ENCODE measurements around the gene WWP2.

Gene WWP2

DNA sequence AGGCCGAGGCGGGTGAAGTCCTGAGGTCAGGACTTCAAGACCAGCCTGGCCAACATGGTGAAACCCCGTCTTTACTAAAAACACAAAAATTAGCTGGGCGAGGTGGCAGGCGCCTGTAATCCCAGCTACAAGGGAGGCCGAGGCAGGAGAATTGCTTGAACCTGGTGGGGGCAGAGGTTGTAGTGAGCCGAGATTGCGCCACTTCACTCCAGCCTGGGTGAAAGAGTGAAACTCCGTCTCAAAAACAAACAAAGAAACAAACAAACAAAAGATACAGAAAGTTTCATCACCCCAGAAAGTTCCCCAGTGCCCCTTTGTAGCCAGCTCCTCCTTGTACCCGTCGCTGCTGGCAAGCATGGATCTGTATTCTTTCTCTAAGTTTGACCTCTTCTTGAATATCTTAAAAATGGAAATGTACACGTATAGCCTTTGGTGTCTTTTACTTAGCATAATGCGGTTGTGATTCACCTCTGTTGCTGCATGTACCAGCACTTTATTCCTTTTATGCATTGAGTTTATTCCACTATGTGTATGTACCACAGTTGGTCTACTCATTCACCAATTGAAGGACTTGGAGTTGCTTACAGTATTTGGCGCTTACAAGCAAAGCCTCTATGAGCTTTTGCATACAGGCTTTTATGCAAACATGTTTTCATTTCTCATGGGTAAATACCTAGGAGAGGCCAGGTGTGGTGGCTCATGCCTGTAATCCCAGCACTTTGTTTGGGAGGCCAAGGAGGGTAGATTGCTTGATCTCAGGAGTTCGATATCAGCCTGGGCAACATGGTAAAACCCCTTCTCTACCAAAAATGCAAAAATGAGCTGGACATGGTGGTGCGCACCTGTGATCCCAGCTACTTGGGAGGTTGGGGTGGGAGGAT, 101.5 kb downstream of the WWP2 start:
- TF ChIP-seq, protein P1, sequence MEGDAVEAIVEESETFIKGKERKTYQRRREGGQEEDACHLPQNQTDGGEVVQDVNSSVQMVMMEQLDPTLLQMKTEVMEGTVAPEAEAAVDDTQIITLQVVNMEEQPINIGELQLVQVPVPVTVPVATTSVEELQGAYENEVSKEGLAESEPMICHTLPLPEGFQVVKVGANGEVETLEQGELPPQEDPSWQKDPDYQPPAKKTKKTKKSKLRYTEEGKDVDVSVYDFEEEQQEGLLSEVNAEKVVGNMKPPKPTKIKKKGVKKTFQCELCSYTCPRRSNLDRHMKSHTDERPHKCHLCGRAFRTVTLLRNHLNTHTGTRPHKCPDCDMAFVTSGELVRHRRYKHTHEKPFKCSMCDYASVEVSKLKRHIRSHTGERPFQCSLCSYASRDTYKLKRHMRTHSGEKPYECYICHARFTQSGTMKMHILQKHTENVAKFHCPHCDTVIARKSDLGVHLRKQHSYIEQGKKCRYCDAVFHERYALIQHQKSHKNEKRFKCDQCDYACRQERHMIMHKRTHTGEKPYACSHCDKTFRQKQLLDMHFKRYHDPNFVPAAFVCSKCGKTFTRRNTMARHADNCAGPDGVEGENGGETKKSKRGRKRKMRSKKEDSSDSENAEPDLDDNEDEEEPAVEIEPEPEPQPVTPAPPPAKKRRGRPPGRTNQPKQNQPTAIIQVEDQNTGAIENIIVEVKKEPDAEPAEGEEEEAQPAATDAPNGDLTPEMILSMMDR (IDR thresholded peaks at IDR 0.05; ENCODE audit: low read depth, low read length, missing control alignments): no peak
- in situ Hi-C loops (cut with HindIII; ENCODE audit: low pct_ligation_motif_present, low sequenced_read_pairs): no loop called here
- H3K4me3 ChIP-seq (ENCODE audit: low read depth, low read length): no peak overlapping the region
- H3K27me3 ChIP-seq (replicated peaks): no peaks in the 10 kb centered on the region
- H3K27ac ChIP-seq: no peak overlapping the region
- no peak for DNase-seq
- H3K36me3 ChIP-seq (replicated peaks): no peaks in the 10 kb centered on the region

DNA sequence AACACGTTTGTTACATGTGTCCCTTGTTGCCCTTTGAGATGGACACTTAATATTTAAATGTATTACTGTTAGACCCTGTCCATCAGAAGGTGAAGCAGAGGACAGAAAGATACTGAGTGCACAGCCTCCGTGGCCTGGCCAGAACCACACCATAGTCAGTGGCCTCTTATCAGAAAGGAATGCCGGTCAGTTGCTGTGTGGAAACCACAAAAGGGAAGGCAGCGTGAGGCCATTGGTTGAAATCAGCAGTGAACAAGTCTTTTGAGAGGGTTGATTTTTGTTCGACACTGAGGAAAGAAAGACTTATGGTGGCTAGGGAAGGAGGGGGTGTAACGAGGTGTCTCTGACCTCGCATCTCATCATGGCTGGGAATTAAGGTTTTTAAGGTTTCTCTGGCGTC, 103.6 kb downstream of the WWP2 start:
- H3K27me3 ChIP-seq (replicated peaks): no peaks in the 10 kb centered on the region
- DNase-seq: peak; percentile 90
- no peak overlapping the region for H3K27ac ChIP-seq
- H3K36me3 ChIP-seq (replicated peaks): no peaks in the 10 kb centered on the region
- TF ChIP-seq, protein P1 (IDR thresholded peaks at IDR 0.05; ENCODE audit: low read depth, low read length, missing control alignments): no peak
- no peak overlapping the region for H3K4me3 ChIP-seq (ENCODE audit: low read depth, low read length)
- in situ Hi-C loops (cut with HindIII; ENCODE audit: low pct_ligation_motif_present, low sequenced_read_pairs): no loop called here

DNA sequence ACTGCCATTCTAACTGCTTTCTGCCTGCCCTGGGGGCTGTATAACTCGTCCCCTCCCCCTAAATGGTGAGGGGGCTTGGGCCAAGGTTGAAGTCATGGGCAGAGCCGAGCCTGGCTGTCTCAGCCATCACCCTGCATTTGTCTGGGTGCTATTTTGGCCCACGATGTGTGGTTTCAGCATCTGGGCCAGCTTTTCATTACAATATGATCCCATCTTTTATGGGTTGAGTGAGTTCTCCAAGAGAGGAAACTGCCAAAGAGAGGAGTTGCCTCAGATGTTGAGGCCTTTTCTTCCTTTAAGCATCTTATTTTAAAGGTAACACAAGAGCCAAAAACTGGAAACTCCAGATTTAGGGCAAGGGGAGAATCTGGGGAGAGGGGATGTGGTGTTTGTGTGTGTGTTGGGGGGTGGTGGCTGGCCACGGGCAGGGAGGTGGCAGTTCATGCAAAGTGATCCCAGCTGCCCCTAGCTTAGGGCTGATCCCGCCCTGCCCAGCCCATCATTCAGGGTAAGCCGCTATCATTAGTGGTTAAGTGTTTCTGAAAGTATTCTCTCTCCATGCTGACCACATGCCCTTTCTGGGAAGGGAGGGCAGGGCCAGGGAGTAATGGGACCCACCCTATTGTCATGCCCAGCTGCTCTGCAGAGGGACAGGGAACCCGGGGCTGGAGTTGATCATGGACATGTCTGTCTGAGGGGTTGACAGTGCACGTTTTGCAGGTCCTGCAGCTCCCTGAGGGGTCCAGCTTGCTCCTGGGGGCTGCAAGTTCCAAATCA, 105.8 kb downstream of the WWP2 start:
- Histone ChIP-seq H3K4me3 (ENCODE audit: low read depth, low read length) (no peak overlapping the region), H3K27ac (no peak overlapping the region), H3K27me3 (replicated peaks) (no peaks in the 10 kb centered on the region), H3K36me3 (replicated peaks) (peaks cover 6% of the 10 kb centered on the region)
- in situ Hi-C loops (cut with HindIII; ENCODE audit: low pct_ligation_motif_present, low sequenced_read_pairs): no loop called here
- TF ChIP-seq, protein P1 (IDR thresholded peaks at IDR 0.05; ENCODE audit: low read depth, low read length, missing control alignments): no peak
- no peak for DNase-seq

DNA sequence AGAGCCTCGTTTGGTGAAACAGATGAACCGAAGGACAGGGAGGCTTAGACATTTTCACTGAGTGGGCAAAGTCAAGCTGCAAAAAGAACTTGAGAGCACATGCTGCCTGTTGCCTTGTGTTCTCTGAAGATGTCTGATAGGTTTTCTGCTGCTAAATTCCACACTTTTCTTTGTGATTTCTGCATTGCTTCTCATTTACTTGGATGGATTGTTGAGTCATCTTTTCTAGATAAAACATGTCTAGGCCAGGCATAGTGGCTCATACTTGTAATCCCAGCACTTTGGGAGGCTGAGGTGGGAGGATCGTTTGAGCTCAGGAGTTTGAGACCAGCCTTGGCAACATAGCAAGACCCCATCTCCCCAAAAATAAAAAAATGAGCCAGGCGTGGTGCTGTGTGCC, 108.6 kb downstream of the WWP2 start:
- Histone ChIP-seq H3K36me3 (replicated peaks) (peaks cover 9% of the 10 kb centered on the region), H3K27ac (no peak overlapping the region), H3K4me3 (ENCODE audit: low read depth, low read length) (no peak overlapping the region), H3K27me3 (replicated peaks) (no peaks in the 10 kb centered on the region)
- no peak for DNase-seq
- TF ChIP-seq, protein P1 (IDR thresholded peaks at IDR 0.05; ENCODE audit: low read depth, low read length, missing control alignments): no peak
- in situ Hi-C loops (cut with HindIII; ENCODE audit: low pct_ligation_motif_present, low sequenced_read_pairs): no loop called here

DNA sequence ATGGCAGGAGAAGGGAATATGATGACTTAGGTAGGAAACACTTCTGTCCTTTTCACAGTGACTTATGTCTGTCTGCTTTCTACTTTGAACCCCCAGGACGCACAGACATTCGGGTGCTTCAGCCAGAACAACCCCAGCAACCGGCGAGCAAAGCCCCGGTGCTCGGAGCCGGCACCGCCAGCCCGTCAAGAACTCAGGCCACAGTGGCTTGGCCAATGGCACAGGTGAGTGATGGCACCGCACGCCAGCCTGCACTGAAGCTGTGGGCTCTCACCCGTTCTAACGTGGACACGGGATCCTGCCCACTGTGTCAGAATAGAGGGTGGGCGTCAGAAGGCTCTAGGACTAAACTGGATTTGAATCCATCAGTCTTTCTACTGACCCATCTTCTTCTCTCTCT, 109.6 kb downstream of the WWP2 start:
- Histone ChIP-seq H3K27ac (no peak overlapping the region), H3K4me3 (ENCODE audit: low read depth, low read length) (no peak overlapping the region), H3K36me3 (replicated peaks) (peaks cover 9% of the 10 kb centered on the region), H3K27me3 (replicated peaks) (no peaks in the 10 kb centered on the region)
- TF ChIP-seq, protein P1 (IDR thresholded peaks at IDR 0.05; ENCODE audit: low read depth, low read length, missing control alignments): no peak
- in situ Hi-C loops (cut with HindIII; ENCODE audit: low pct_ligation_motif_present, low sequenced_read_pairs): no loop called here
- DNase-seq: no peak
